ENCODE data around the gene ARL8B.
"Not testable (repeated sequence)": the region's sequence is repeated elsewhere in the genome, so short reads cannot be mapped to it uniquely, and the experiment has no call there.

The ARL8B gene

GRCh38 chr3:5122030-5122740, at the start of gene ARL8B:
ARL8B (plus strand) TSS chr3:5122292; CDS start chr3:5122466, 174 bp downstream.
- peak; percentile 98 for DNase-seq

GRCh38 chr3:5073374-5074085, 48.6 kb upstream of the ARL8B start:
- DNase-seq = no peak

DNA sequence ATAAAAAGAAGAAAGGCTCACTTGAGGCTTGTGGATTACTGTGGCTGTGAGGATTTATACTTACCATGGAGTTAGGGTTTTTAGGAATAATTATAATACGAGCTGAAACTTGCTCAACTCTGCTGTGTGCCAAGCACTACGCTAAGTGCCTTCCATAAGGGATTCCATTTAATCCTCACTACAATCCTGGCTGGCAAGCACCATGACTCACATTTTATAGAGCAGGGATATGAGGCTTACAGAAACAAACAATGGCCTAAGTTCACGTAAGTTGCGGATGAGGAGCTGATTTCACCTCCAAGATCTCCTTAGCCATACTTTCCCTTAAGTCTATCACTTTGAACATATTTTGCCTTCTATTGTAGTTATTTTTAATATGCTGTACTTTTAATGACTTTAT, 43.9 kb upstream of the ARL8B start:
- no peak for DNase-seq

GRCh38 chr3:5079761-5080160, 42.3 kb upstream of the ARL8B start:
- DNase-seq = no peak

- DNase-seq = no peak
These were observed 41.1 kb upstream of the ARL8B start for GRCh38 chr3:5080779-5081550.

DNA sequence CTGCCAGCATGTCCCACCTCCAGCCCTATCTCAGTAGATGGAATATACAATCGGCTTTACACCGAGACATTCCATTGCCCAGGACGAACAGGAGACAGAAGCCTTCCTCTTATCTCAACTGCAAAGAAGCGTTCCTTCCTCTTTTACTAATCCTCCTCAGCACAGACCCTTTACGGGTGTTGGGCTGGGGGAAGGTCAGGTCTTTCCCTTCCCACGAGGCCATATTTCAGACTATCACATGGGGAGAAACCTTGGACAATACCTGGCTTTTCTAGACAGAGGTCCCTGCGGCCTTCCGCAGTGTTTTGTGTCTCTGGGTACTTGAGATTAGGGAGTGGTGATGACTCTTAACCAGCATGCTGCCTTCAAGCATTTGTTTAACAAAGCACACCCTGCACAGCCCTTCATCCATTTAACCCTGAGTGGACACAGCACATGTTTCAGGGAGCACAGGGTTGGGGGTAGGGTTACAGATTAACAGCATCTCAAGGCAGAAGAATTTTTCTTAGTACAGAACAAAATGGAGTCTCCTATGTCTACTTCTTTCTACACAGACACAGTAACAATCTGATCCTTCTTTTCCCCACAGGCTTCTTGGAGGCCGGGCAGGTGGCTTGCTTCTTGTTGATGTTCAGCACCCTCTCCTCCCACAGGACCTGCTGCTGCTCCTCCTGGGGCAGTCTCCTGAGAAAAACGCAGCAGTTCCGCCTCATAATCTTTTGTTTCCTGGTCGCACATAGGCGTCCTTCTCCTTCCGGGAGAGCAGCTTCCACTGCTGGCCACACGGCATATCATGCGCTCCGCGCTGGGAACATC, 39.9 kb upstream of the ARL8B start:
- not testable (repeated sequence) for DNase-seq

DNA sequence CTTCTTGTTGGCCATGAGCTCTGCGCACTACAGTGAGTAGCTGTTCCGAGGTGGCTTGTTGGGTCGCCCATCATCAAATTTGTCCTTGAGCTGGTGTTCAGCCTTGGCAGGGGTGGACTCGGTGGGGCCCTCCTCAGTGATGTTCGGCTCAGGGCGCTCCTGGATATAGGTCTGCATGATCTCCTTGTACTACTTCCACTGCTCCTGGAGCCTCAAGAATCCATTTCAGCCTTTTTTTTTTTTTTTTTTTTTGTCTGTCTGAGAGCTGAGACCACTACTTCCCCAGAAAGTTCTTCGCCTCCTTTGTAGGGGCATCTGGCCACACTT, 39.3 kb upstream of the ARL8B start:
- no peak for DNase-seq

DNA sequence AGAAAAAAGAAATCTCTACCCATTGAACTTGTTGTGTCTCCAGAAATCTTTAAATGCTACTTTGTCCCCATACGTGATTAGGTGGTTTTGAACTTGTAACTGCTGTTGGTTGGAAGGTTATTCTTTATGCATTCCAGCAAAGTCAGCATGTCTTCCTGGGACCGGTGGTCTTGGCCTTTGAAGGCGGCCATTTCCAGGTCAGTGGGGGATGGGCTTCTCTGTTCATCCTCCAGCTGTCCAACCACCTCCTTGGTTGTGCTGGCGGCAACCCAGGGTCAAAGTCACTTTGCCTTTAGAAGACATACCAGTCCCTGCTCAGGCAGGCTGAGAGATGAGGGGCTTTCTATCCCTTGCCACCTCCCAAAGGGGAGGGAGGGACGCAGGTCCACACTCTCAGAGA, 37.9 kb upstream of the ARL8B start:
- no peak for DNase-seq

GRCh38 chr3:5086708-5087107, 35.4 kb upstream of the ARL8B start:
- no peak for DNase-seq

- no peak for DNase-seq
These were observed 34.9 kb upstream of the ARL8B start for GRCh38 chr3:5087209-5087608.

DNA sequence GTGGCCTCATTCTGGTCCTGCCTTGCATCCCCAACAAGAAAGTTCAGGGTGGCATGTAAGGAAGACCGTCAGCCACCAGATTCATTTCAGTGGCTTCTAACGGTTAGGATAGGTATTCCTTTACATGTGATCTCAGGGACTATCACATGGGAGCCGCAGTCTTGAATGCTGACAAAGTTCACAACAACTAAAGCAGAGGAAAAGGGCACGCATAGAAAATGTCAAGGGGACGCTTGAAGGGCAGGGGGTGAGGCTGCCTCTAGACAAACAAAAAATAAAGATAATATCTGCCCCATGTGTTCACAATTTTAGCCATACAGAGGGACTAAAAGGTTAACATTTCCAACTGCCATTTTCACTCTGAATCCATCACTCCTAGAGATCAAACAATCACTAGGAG, 31.9 kb upstream of the ARL8B start:
- DNase-seq = no peak

DNA sequence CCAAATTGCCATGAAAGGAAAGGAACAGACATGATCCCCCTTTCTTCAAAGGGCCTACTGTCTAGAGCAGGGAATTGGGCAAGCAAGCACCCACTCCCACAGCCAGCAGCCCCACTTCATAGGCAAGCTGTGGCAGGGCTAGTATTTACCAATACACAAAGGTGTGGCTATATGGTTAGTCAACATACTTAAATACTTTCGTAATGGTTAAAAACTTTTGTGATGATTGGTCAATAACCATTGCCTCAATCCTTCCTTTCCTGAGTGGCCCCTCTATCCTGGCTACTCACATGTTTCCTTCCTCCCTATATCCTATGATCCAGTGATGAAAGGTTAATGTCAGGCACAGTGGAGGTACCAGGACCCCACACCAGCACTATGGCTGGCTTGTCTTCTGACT, 30.1 kb upstream of the ARL8B start:
- no peak for DNase-seq

GRCh38 chr3:5093731-5094130, 28.4 kb upstream of the ARL8B start:
- DNase-seq = no peak

DNA sequence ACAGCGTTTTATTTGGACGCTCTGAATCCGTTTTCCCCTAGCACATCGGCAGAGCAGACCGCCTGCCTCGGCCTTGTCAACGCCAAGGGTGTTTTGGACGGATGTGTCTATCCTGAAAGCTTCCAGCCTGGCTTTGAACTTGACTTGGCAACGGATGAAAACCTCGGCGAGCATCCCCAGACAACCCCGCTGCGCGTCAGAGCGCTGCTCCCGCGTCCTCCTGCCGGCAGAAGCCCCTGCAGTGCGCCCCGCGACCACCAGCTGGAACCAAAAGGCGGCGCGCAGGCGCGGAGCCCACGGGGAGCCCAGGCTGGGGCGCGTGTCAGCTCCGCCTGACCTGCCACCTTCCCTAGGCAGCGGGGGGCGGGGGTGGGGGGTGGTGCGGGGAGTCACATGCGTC, 26.2 kb upstream of the ARL8B start:
- DNase-seq = no peak

- DNase-seq = no peak
These were observed 25.6 kb upstream of the ARL8B start for GRCh38 chr3:5096336-5097008.

GRCh38 chr3:5098346-5098745, 23.7 kb upstream of the ARL8B start:
- DNase-seq = no peak

DNA sequence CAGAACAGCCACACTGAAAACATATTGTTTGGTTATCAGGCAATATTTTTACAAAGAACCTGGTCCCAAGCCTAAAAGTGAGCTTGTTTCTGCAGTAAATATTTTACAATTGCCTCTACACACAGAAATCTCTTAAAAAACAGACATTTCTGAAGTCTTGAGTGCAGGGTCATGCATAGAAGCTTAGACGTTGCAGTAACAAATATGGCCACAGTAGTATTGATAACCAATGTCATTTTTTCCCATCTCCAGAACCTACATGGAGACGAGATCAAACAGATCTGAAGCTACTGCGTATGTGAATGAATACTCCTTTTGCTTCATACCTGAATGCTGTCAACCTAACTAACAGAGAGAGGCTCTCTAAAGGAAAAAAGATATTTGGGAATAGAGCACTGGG, 19.6 kb upstream of the ARL8B start:
- DNase-seq = no peak

- DNase-seq = no peak
These were observed 18.3 kb upstream of the ARL8B start for GRCh38 chr3:5103743-5104142.

- DNase-seq = no peak
These were observed 17.0 kb upstream of the ARL8B start for GRCh38 chr3:5105050-5105449.

DNA sequence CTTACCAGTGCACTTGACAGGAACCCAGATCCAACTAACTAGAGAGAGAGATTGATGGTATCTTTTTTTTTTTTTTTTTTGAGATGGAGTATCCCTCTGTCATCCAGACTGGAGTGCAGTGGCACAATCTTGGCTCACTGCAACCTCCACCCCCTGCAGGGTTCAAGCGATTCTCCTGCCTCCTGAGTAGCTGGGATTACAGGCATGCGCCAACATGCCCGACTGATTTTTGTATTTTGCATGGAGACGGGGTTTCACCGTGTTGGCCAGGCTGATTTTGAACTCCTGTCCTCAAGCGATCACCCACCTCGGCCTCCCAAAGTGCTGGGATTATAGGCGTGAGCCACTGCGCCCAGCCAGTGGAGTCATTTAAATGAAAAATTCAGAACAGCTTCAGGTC, 15.7 kb upstream of the ARL8B start:
- DNase-seq = not testable (repeated sequence)

- not testable (repeated sequence) for DNase-seq
These were observed 15.2 kb upstream of the ARL8B start for GRCh38 chr3:5106933-5107334.

GRCh38 chr3:5110337-5110736, 11.8 kb upstream of the ARL8B start:
- DNase-seq = no peak

DNA sequence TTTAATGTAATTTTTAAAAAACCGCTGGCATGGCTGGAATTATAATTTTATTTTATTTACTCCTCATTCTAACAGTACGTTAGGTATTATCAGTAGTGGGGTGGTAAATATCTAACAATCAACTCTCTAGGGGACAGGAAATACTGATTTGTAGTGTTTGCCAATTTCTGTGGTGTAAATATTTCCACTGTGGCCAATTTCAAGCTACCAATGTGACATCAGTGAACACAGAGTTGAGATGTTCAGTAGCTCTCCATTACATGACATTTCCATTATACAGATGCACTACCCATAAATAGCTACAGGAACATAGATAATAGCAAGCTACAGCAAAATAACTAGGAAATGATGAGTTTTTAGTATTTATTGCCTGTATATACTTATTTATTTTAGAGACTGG, 10.0 kb upstream of the ARL8B start:
- DNase-seq = no peak

Measured in activated CD8-positive, alpha-beta memory T cell treated with anti-CD3 and anti-CD28 coated beads for 24 hours (primary cell).